ENCODE results near the gene MGLL.

- no peak for TF ChIP-seq EZH2 (IDR thresholded peaks at IDR 0.05; ENCODE audit: insufficient read depth, poor library complexity, severe bottlenecking)
- TF ChIP-seq EZH2phosphoT487 (IDR thresholded peaks at IDR 0.05; ENCODE audit: insufficient read depth, low read depth): no peak
These were observed 78.0 kb downstream of the MGLL start for GRCh38 chr3:127744253-127744815.
